Measurements from ENCODE around the gene RHBDD2.
"Not testable (repeated sequence)": the region's sequence is repeated elsewhere in the genome, so short reads cannot be mapped to it uniquely, and the experiment has no call there.

Gene RHBDD2

GRCh38 chr7:75878769-75879611 lies at the start of gene RHBDD2:
TSS of gene RHBDD2 (plus strand) at chr7:75879034. CDS start at chr7:75879083, 49 bp downstream.
- DNase-seq (ENCODE audit: extremely low spot score) = peak; percentile 100
- POLR2A ChIA-PET = interaction anchor here (0.7 kb wide), 2 partner anchors 41 to 85 kb away, joined by 5 to 9 read pairs; no protein-coding TSS in a partner anchor
- TF ChIP-seq, protein P1, sequence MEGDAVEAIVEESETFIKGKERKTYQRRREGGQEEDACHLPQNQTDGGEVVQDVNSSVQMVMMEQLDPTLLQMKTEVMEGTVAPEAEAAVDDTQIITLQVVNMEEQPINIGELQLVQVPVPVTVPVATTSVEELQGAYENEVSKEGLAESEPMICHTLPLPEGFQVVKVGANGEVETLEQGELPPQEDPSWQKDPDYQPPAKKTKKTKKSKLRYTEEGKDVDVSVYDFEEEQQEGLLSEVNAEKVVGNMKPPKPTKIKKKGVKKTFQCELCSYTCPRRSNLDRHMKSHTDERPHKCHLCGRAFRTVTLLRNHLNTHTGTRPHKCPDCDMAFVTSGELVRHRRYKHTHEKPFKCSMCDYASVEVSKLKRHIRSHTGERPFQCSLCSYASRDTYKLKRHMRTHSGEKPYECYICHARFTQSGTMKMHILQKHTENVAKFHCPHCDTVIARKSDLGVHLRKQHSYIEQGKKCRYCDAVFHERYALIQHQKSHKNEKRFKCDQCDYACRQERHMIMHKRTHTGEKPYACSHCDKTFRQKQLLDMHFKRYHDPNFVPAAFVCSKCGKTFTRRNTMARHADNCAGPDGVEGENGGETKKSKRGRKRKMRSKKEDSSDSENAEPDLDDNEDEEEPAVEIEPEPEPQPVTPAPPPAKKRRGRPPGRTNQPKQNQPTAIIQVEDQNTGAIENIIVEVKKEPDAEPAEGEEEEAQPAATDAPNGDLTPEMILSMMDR (IDR thresholded peaks at IDR 0.05; ENCODE audit: control extremely low read depth, extremely low read depth, low read depth, missing control alignments) = no peak
- CTCF ChIA-PET = interaction anchor here (1.4 to 4.8 kb wide), 3 partner anchors 10 to 141 kb away, joined by 7 to 25 read pairs (median 18); no protein-coding TSS in a partner anchor

GRCh38 chr7:75829656-75830055 lies 49.2 kb upstream of the RHBDD2 start:
- POLR2A ChIA-PET; DNase-seq (ENCODE audit: extremely low spot score); CTCF ChIA-PET: not testable (repeated sequence)

GRCh38 chr7:75830978-75831377 lies 47.9 kb upstream of the RHBDD2 start:
- ChIA-PET CTCF (interaction anchor here (1.2 kb wide), 1 partner anchor 28 kb away, joined by 3 read pairs; no protein-coding TSS in a partner anchor), POLR2A (no interaction called here)
- no peak for DNase-seq (ENCODE audit: extremely low spot score)

DNA sequence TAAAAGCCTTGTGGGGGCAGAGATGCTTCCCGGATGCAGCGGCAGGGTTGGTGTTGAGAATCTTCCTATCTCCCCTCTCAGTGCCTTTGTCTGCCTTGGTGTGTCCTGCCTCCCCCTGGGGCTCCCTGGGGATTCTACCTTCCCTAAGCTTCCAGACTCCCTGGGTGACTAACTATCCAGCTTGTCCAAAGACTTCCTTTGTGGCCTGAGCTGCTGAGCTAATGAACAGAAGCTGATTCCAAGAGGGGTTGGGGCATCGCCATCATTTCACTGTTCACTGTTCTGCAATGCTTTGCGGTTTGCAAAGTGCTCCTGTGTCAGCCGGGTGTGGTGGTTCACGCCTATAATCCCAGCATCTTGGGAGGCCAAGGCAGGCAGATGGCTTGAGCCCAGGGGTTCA lies 45.2 kb upstream of the RHBDD2 start:
- DNase-seq (ENCODE audit: extremely low spot score); POLR2A ChIA-PET; CTCF ChIA-PET: not testable (repeated sequence)

More at GRCh38 chr7:75830978-75831377, 47.9 kb upstream of the RHBDD2 start:
- TF ChIP-seq, protein P1 (IDR thresholded peaks at IDR 0.05; ENCODE audit: control extremely low read depth, extremely low read depth, low read depth, missing control alignments) = no peak

- no peak for DNase-seq (ENCODE audit: extremely low spot score)
- TF ChIP-seq, protein P1 (IDR thresholded peaks at IDR 0.05; ENCODE audit: control extremely low read depth, extremely low read depth, low read depth, missing control alignments) = no peak
- ChIA-PET CTCF (no interaction called here), POLR2A (no interaction called here)
These were observed 43.0 kb upstream of the RHBDD2 start for GRCh38 chr7:75835688-75836285.

DNA sequence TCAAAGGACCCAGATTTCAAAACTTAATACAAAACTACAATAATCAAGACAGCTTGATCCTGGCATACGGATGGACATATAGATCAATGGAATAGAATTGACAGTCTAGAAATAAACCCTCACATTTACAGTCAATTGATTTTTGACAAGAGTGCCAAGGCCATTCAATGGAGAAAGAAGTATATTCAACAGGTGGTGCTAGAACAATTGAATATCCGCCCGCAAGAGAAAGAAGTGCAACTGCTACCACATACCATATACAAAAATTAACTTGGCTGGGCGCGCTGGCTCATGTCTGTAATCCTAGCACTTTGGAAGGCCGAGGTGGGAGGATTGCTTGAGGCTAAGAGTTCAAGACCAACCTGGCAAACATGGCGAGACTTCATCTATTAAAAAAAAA lies 42.0 kb upstream of the RHBDD2 start:
- ChIA-PET CTCF (interaction anchor here (1.1 kb wide), 1 partner anchor 11 kb away, joined by 3 read pairs; no protein-coding TSS in a partner anchor), POLR2A (no interaction called here)
- DNase-seq (ENCODE audit: extremely low spot score) = no peak
- TF ChIP-seq, protein P1 (IDR thresholded peaks at IDR 0.05; ENCODE audit: control extremely low read depth, extremely low read depth, low read depth, missing control alignments) = no peak

GRCh38 chr7:75838281-75838930 lies 40.4 kb upstream of the RHBDD2 start:
- POLR2A ChIA-PET; DNase-seq (ENCODE audit: extremely low spot score): not testable (repeated sequence)
- CTCF ChIA-PET = interaction anchor here (1.6 kb wide), 1 partner anchor 182 kb away, joined by 7 read pairs; no protein-coding TSS in a partner anchor

GRCh38 chr7:75840029-75840428 lies 38.8 kb upstream of the RHBDD2 start:
- ChIA-PET POLR2A (no interaction called here), CTCF (interaction anchor here (1.6 kb wide), 1 partner anchor 180 kb away, joined by 7 read pairs; no protein-coding TSS in a partner anchor)
- DNase-seq (ENCODE audit: extremely low spot score) = no peak
- TF ChIP-seq, protein P1 (IDR thresholded peaks at IDR 0.05; ENCODE audit: control extremely low read depth, extremely low read depth, low read depth, missing control alignments) = no peak

Data from GM10248 (cell line).